Heart left ventricle (tissue), 13 donors: ENCODE data around the gene SDR42E1.

Experiments used
- CTCF ChIP-seq, 12 donors: fragments of 200-600 bp; sonication (generic) in 4 of 12; IDR thresholded peaks; one replicate each; pipeline versions ENCODE4 v1.5.0 to v1.8.0; 2018 to 2022; ENCODE audit warnings: antibody characterized with exemption in 12 of 12, mild to moderate bottlenecking in 5 of 12
- POLR2A ChIP-seq, 2 donors: fragments of 450-650 bp; IDR thresholded peaks; one replicate each; pipeline ENCODE4 v1.6.1; 2017; ENCODE audit warnings: antibody characterized with exemption in 2 of 2, mild to moderate bottlenecking in 2 of 2, moderate library complexity in 2 of 2
- donor health status: ischemic (EF 13 %, LVEDD 7.1; RV severe dilation, severe dysfunction).
- donor health status: DM: no; HTN: yes; CAD: no.
- donor health status: DM: no; HTN: no; CAD: no.
- donor health status: ischemic (EF 25% LVEDD 6.9; RV normal size, moderate dysfunction).
- donor health status: ischemic (EF 25% LVEDD 5.7; RV mildly dilated, moderate dysfunction).
- donor health status: ischemic (EF 35%, LVEDD 5.7; RV mildly dilated, moderate dysfunction).
- donor health status: nonischemic (EF 11% LVEDD 7.7; RV severe dilation, severe dysfunction).
- donor health status: DM: yes; HTN: yes; CAD: no.
- donor health status: PGD.
- donor health status: ischemic (EF 29% LVEDD 5.4; RV normal size, mild dysfunction).
- donor health status: nonischemic (EF 23%, LVEDD 6.1; RV moderate dilation, normal function).

- TF ChIP-seq CTCF (IDR thresholded peaks at IDR 0.05), result no peak
- no peak for TF ChIP-seq POLR2A (IDR thresholded peaks at IDR 0.05)
Measured at GRCh38 chr16:81995651-81996050, 15.6 kb downstream of the SDR42E1 start.
